SK-N-SH (cell line): ENCODE data around the gene WDR3. TPM values are rescaled to one million over a fixed set of nuclear protein-coding genes. Genes with fewer than 3 reads are reported as not detected.

Experiments
- CTCF ChIA-PET: fragments of 300-600, 350-600 bp; formaldehyde crosslinking; extraction: SDS; loops from one replicate; lab custom pipeline; 2021; lab: Yijun Ruan, JAX
- POLR2A ChIA-PET: fragments of 350-600 bp; sonication (Branson Sonifier 250); formaldehyde crosslinking; extraction: SDS; loops from one replicate; lab custom pipeline; 2020; ENCODE audit warnings: antibody characterized with exemption, inconsistent platforms; lab: Yijun Ruan, JAX
- DNase-seq: peaks from one replicate; pipeline ENCODE4 v3.0.0; 2012
- H2AFZ ChIP-seq: fragments of 200-600 bp; sonication (generic); 2 replicates; pipeline ENCODE4 v1.8.1; 2016; ENCODE audit warnings: antibody characterized with exemption, mild to moderate bottlenecking, low read depth
- H3F3A ChIP-seq: fragments of 200-600 bp; sonication (generic); replicated peaks from 2 replicates; pipeline ENCODE3; 2016; ENCODE audit warnings: antibody characterized with exemption, mild to moderate bottlenecking; ENCODE audit not compliant: insufficient read depth
- H3K27ac ChIP-seq, 2 experiments: fragments of 200-500 bp in 1 of 2; fragments of 200-600 bp in 1 of 2; sonication (Bioruptor generic) in 1 of 2; sonication (generic), shearing (Covaris generic) in 1 of 2; 2 replicates each; pipeline versions ENCODE4 v1.5.1 to v1.6.1; 2014 to 2016; ENCODE audit warnings: low read depth in 2 of 2, inconsistent platforms in 1 of 2, low read length in 1 of 2, mild to moderate bottlenecking in 1 of 2, mixed read lengths in 1 of 2
- H3K27me3 ChIP-seq: fragments of 200-600 bp; sonication (generic), shearing (Covaris generic); 2 replicates; pipeline ENCODE4 v1.6.1; 2016; ENCODE audit warnings: mixed run types; ENCODE audit not compliant: insufficient read depth
- H3K36me3 ChIP-seq, 2 experiments: fragments of 200-500 bp in 1 of 2; fragments of 200-600 bp in 1 of 2; sonication (Bioruptor generic) in 1 of 2; sonication (generic) in 1 of 2; replicated peaks in 1 of 2; 2 replicates each; pipeline versions ENCODE3 to v1.5.1; 2014 to 2016; ENCODE audit warnings: low read length in 1 of 2, mild to moderate bottlenecking in 1 of 2; ENCODE audit not compliant: insufficient read depth in 2 of 2, control insufficient read depth in 1 of 2
- H3K4me1 ChIP-seq, 2 experiments: fragments of 200-500 bp in 1 of 2; fragments of 200-600 bp in 1 of 2; sonication (Bioruptor generic) in 1 of 2; sonication (generic), shearing (Covaris generic) in 1 of 2; 2 replicates each; pipeline versions ENCODE4 v1.5.1 to v1.6.1; 2014 to 2016; ENCODE audit warnings: low read depth in 1 of 2, low read length in 1 of 2, mixed run types in 1 of 2; ENCODE audit not compliant: insufficient read depth in 2 of 2, control insufficient read depth in 1 of 2
- H3K4me2 ChIP-seq: fragments of 200-600 bp; sonication (generic), shearing (Covaris generic); 2 replicates; pipeline ENCODE4 v1.6.1; 2017; ENCODE audit warnings: mixed run types
- H3K4me3 ChIP-seq, 2 experiments: fragments of 200-500 bp in 1 of 2; fragments of 200-600 bp in 1 of 2; sonication (Bioruptor generic) in 1 of 2; sonication (generic), shearing (Covaris generic) in 1 of 2; 2 replicates each; pipeline versions ENCODE4 v1.5.1 to v1.8.1; 2014 to 2016; ENCODE audit warnings: low read depth in 2 of 2, inconsistent platforms in 1 of 2, low read length in 1 of 2, mild to moderate bottlenecking in 1 of 2, mixed read lengths in 1 of 2, moderate library complexity in 1 of 2
- H3K79me2 ChIP-seq: fragments of 200-600 bp; sonication (generic); 2 replicates; pipeline ENCODE4 v1.8.1; 2017; ENCODE audit warnings: mild to moderate bottlenecking; ENCODE audit not compliant: insufficient read depth
- H3K9ac ChIP-seq: fragments of 200-600 bp; sonication (generic); 2 replicates; pipeline ENCODE4 v1.6.1; 2017; ENCODE audit warnings: mixed run types
- H3K9me2 ChIP-seq: fragments of 200-600 bp; sonication (generic); 2 replicates; pipeline ENCODE4 v1.6.1; 2017; ENCODE audit warnings: mixed run types
- H3K9me3 ChIP-seq: fragments of 200-600 bp; sonication (generic); 2 replicates; pipeline ENCODE4 v1.6.1; 2017; ENCODE audit warnings: mixed run types, mild to moderate bottlenecking, moderate library complexity
- H4K20me1 ChIP-seq: fragments of 200-600 bp; sonication (generic); 2 replicates; pipeline ENCODE4 v1.6.1; 2017; ENCODE audit warnings: mild to moderate bottlenecking, mixed run types; ENCODE audit not compliant: insufficient read depth
- CHD2 ChIP-seq: fragments of 150-350 bp; IDR thresholded peaks from 2 replicates; pipeline ENCODE4 v1.6.1; 2018; ENCODE audit warnings: low read length; ENCODE audit not compliant: partially characterized antibody
- EZH2phosphoT487 ChIP-seq: fragments of 200-600 bp; sonication (generic); IDR thresholded peaks from 2 replicates; pipeline ENCODE4 v1.6.1; 2017; ENCODE audit warnings: low read depth, mixed run types, mild to moderate bottlenecking, antibody characterized with exemption, moderate library complexity, borderline replicate concordance
- FOXM1 ChIP-seq: IDR thresholded peaks from 2 replicates; pipeline ENCODE4 v1.4.0; 2012; ENCODE audit warnings: low read depth, mild to moderate bottlenecking
- GABPA ChIP-seq: IDR thresholded peaks from 2 replicates; pipeline ENCODE4 v1.4.0; 2012; ENCODE audit warnings: low read depth, mild to moderate bottlenecking
- MEF2A ChIP-seq: IDR thresholded peaks from 2 replicates; pipeline ENCODE4 v1.4.0; 2012; ENCODE audit warnings: low read depth, borderline replicate concordance
- NFIC ChIP-seq: IDR thresholded peaks from 2 replicates; pipeline ENCODE4 v1.4.0; 2012; ENCODE audit warnings: borderline replicate concordance
- NRF1 ChIP-seq: IDR thresholded peaks from 2 replicates; pipeline ENCODE4 v1.6.1; 2012; ENCODE audit warnings: low read depth, mild to moderate bottlenecking, low read length
- POLR2AphosphoS5 ChIP-seq: IDR thresholded peaks from 2 replicates; pipeline ENCODE4 v1.6.1; 2012; ENCODE audit warnings: low read depth, low read length
- RAD21 ChIP-seq: IDR thresholded peaks from 2 replicates; pipeline ENCODE4 v1.6.1; 2012; ENCODE audit warnings: mild to moderate bottlenecking, low read length
- SIN3A ChIP-seq: IDR thresholded peaks from 2 replicates; pipeline ENCODE4 v1.6.1; 2012; ENCODE audit warnings: low read depth, mild to moderate bottlenecking, low read length, moderate library complexity, borderline replicate concordance
- TAF1 ChIP-seq: IDR thresholded peaks from 2 replicates; pipeline ENCODE4 v1.6.1; 2012; ENCODE audit warnings: low read depth, mild to moderate bottlenecking, low read length, moderate library complexity, borderline replicate concordance
- TEAD4 ChIP-seq: IDR thresholded peaks from 2 replicates; pipeline ENCODE4 v1.4.0; 2012; ENCODE audit warnings: mild to moderate bottlenecking, borderline replicate concordance; ENCODE audit not compliant: insufficient read depth
- YY1 ChIP-seq: IDR thresholded peaks from 2 replicates; pipeline ENCODE4 v1.4.0; 2012; ENCODE audit warnings: low read depth, mild to moderate bottlenecking
- WGBS: methylation state at CpG from one replicate; pipeline ENCODE4 v1.1.6; 2017; ENCODE audit warnings: low lambda C conversion rate; 5-methylcytosine and 5-hydroxymethylcytosine counted together
- polyA plus RNA-seq, 3 experiments: library from polyadenylated mRNA; depleted of rRNA; stranded (reverse); fragments of >200 nt; gene quantifications; 2 replicates each; pipeline ENCODE4 v1.2.3, GENCODE V29; 2012
- TF ChIP-seq, protein P1 (sequence below): fragments of 150-350 bp; IDR thresholded peaks from 2 replicates; pipeline ENCODE4 v1.6.1; 2017; ENCODE audit warnings: antibody characterized with exemption, low read length, low read depth, borderline replicate concordance
- TF ChIP-seq, protein P2 (sequence below): IDR thresholded peaks from 2 replicates; pipeline ENCODE4 v1.4.0; 2012; ENCODE audit warnings: low read depth, borderline replicate concordance
- TF ChIP-seq, protein P3 (sequence below): IDR thresholded peaks from 2 replicates; pipeline ENCODE4 v1.4.0; 2012; ENCODE audit warnings: low read depth, borderline replicate concordance
- TF ChIP-seq, protein P4 (sequence below): fragments of 150-350 bp; IDR thresholded peaks from 2 replicates; pipeline ENCODE4 v1.6.1; 2016; ENCODE audit warnings: mild to moderate bottlenecking, low read depth, low read length
- TF ChIP-seq, protein P5 (sequence below): IDR thresholded peaks from 2 replicates; pipeline ENCODE4 v1.6.1; 2012; ENCODE audit warnings: mild to moderate bottlenecking, low read depth, low read length, moderate library complexity
- TF ChIP-seq, protein P6 (sequence below): fragments of 200-600 bp; sonication (generic); IDR thresholded peaks from 2 replicates; pipeline ENCODE4 v1.6.1; 2017; ENCODE audit warnings: antibody characterized with exemption, mild to moderate bottlenecking, moderate library complexity

Gene WDR3
- polyA plus RNA-seq, 1 of the 3 experiments (the other 2 are of a cell fraction), result 26.9 TPM

DNA sequence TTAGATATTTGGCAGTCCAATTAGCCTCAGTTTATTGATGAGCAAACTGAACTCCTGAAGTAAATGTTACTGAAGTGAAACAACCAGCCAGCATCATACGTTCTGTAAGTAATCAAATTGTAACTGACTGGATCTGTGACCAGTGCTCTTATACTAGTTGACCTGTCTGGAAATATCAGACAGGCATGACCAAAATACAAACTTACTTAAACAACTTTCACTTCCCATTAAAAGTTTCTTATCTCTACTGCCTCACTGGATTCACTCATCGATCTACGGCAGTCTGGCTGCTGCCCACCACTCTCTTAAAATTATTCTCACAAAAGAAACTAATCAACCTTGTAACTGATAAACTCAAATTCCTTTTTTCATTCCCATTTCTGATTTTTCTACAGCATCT, 56.4 kb downstream of the WDR3 start (continued):
- TF ChIP-seq NFIC (no peak), YY1 (no peak), NRF1 (no peak), EZH2phosphoT487 (no peak), FOXM1 (no peak), MEF2A (no peak)
- TF ChIP-seq, protein P1, sequence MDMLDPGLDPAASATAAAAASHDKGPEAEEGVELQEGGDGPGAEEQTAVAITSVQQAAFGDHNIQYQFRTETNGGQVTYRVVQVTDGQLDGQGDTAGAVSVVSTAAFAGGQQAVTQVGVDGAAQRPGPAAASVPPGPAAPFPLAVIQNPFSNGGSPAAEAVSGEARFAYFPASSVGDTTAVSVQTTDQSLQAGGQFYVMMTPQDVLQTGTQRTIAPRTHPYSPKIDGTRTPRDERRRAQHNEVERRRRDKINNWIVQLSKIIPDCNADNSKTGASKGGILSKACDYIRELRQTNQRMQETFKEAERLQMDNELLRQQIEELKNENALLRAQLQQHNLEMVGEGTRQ, result no peak
- TF ChIP-seq, protein P2, sequence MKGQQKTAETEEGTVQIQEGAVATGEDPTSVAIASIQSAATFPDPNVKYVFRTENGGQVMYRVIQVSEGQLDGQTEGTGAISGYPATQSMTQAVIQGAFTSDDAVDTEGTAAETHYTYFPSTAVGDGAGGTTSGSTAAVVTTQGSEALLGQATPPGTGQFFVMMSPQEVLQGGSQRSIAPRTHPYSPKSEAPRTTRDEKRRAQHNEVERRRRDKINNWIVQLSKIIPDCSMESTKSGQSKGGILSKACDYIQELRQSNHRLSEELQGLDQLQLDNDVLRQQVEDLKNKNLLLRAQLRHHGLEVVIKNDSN, result no peak

DNA sequence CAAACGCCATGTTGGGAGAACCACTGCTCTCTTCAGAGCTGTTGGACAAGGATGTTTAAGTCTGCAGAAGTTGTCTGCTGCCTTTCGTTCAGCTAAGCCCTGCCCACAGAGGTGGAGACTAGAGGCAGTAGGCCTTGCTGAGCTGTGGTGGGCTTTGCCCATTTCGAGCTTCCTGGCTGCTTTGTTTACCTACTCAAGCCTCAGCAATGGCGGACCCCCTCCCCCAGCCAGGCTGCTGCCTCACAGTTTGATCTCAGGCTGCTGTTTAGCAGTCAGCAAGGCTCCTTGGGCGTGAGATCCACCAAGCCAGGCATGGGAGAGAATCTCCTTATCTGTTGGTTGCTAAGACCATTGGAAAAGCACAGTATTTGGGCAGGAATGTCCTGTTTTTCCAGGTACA, 74.8 kb downstream of the WDR3 start:
- WGBS, result 10% methylated on average over 2 of the region's 5 CpGs
- Histone ChIP-seq H3F3A (no peaks in the 10 kb centered on the region), H3K79me2 (no peaks in the 10 kb centered on the region)

More for the DNA sequence above, 74.8 kb downstream of the WDR3 start:
- no peaks in the 10 kb centered on the region for H3K9me2 ChIP-seq
- H3K4me3 ChIP-seq, result no peak overlapping the region
- no peaks in the 10 kb centered on the region for H3K9me3 ChIP-seq
- H3K36me3 ChIP-seq, result no peaks in the 10 kb centered on the region
- no peak overlapping the region for H3K4me2 ChIP-seq
- no peaks in the 10 kb centered on the region for H4K20me1 ChIP-seq
- H3K9ac ChIP-seq, result no peak overlapping the region
- no peak overlapping the region for H2AFZ ChIP-seq
- H3K27me3 ChIP-seq, result no peaks in the 10 kb centered on the region; the same call in 1 of the 2 replicates
- H3K4me1 ChIP-seq, result no peaks in the 10 kb centered on the region
- CTCF ChIA-PET, result no interaction called here
- DNase-seq, result no peak
- no peak overlapping the region for H3K27ac ChIP-seq
- TF ChIP-seq MEF2A (no peak), GABPA (no peak), YY1 (no peak), CHD2 (no peak), TAF1 (no peak), SIN3A (no peak), EZH2phosphoT487 (no peak), NFIC (no peak), FOXM1 (no peak), TEAD4 (no peak), POLR2AphosphoS5 (no peak), RAD21 (no peak)
- TF ChIP-seq, protein P3, sequence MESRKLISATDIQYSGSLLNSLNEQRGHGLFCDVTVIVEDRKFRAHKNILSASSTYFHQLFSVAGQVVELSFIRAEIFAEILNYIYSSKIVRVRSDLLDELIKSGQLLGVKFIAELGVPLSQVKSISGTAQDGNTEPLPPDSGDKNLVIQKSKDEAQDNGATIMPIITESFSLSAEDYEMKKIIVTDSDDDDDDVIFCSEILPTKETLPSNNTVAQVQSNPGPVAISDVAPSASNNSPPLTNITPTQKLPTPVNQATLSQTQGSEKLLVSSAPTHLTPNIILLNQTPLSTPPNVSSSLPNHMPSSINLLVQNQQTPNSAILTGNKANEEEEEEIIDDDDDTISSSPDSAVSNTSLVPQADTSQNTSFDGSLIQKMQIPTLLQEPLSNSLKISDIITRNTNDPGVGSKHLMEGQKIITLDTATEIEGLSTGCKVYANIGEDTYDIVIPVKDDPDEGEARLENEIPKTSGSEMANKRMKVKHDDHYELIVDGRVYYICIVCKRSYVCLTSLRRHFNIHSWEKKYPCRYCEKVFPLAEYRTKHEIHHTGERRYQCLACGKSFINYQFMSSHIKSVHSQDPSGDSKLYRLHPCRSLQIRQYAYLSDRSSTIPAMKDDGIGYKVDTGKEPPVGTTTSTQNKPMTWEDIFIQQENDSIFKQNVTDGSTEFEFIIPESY, result no peak
- TF ChIP-seq, protein P4, sequence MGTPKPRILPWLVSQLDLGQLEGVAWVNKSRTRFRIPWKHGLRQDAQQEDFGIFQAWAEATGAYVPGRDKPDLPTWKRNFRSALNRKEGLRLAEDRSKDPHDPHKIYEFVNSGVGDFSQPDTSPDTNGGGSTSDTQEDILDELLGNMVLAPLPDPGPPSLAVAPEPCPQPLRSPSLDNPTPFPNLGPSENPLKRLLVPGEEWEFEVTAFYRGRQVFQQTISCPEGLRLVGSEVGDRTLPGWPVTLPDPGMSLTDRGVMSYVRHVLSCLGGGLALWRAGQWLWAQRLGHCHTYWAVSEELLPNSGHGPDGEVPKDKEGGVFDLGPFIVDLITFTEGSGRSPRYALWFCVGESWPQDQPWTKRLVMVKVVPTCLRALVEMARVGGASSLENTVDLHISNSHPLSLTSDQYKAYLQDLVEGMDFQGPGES, result no peak
- TF ChIP-seq, protein P5, sequence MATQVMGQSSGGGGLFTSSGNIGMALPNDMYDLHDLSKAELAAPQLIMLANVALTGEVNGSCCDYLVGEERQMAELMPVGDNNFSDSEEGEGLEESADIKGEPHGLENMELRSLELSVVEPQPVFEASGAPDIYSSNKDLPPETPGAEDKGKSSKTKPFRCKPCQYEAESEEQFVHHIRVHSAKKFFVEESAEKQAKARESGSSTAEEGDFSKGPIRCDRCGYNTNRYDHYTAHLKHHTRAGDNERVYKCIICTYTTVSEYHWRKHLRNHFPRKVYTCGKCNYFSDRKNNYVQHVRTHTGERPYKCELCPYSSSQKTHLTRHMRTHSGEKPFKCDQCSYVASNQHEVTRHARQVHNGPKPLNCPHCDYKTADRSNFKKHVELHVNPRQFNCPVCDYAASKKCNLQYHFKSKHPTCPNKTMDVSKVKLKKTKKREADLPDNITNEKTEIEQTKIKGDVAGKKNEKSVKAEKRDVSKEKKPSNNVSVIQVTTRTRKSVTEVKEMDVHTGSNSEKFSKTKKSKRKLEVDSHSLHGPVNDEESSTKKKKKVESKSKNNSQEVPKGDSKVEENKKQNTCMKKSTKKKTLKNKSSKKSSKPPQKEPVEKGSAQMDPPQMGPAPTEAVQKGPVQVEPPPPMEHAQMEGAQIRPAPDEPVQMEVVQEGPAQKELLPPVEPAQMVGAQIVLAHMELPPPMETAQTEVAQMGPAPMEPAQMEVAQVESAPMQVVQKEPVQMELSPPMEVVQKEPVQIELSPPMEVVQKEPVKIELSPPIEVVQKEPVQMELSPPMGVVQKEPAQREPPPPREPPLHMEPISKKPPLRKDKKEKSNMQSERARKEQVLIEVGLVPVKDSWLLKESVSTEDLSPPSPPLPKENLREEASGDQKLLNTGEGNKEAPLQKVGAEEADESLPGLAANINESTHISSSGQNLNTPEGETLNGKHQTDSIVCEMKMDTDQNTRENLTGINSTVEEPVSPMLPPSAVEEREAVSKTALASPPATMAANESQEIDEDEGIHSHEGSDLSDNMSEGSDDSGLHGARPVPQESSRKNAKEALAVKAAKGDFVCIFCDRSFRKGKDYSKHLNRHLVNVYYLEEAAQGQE, result no peak
- TF ChIP-seq, protein P6, sequence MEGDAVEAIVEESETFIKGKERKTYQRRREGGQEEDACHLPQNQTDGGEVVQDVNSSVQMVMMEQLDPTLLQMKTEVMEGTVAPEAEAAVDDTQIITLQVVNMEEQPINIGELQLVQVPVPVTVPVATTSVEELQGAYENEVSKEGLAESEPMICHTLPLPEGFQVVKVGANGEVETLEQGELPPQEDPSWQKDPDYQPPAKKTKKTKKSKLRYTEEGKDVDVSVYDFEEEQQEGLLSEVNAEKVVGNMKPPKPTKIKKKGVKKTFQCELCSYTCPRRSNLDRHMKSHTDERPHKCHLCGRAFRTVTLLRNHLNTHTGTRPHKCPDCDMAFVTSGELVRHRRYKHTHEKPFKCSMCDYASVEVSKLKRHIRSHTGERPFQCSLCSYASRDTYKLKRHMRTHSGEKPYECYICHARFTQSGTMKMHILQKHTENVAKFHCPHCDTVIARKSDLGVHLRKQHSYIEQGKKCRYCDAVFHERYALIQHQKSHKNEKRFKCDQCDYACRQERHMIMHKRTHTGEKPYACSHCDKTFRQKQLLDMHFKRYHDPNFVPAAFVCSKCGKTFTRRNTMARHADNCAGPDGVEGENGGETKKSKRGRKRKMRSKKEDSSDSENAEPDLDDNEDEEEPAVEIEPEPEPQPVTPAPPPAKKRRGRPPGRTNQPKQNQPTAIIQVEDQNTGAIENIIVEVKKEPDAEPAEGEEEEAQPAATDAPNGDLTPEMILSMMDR, result no peak
- POLR2A ChIA-PET, result no interaction called here
